DMS153 (cell line): ENCODE measurements around the gene SMU1.
"Not testable (repeated sequence)": the region's sequence is repeated elsewhere in the genome, so short reads cannot be mapped to it uniquely, and the experiment has no call there.

Experiments used
- DNase-seq: peaks from one replicate; lab custom pipeline; 2025; lab: John Stamatoyannopoulos, UW

Gene SMU1

DNA sequence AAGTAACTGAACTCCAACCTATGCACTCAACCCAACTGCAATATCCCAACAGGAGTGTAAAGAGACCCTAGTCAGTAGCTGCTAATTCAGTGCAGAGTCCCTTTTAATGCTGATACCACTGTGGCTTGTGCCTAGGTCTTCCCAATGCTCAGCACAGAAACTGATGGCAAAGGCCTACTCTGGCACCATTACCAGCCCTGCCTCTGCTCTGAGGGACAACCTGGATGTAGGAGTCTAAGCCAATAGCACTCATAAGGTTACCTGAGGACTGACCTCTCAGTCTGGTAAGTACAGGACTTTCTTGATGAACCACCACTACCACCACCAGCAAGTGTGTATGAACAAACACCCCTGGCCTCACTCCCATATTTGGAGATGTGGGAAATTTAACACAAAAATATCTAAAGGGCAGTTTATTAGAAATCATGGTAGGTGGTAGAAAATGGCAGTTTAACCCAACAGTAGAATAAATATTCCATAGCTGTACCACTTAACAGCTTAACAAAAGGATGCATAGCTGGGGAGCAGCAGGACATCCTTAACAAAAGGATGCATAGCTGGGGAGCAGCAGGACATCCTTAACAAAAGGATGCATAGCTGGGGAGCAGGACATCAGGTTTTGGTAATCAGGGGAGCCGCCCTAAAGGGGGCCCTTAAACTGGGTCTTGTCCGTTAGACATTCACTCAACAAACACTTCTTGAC, 62.4 kb downstream of the SMU1 start:
- no peak for DNase-seq

- DNase-seq = no peak
Measured at GRCh38 chr9:33012328-33013069, 64.0 kb downstream of the SMU1 start.

DNA sequence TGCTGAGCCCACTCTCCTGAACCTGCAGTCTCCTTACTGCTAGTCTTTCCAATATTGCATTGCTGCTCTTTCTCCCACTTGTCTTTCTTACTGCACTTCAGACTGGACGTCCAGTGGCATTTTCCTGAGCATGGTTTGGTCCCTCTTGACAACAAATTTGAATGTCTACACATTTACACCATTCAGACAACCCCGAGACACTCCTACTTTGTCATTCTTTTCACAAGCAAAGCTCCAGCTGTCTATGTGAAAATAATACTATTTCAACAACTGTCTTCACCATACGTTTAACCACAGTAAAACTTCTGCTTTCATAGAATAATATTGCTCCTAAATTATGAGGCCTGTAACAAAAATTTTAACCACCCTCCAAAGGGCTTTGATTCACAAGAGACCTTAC, 64.6 kb downstream of the SMU1 start:
- DNase-seq = no peak

DNA sequence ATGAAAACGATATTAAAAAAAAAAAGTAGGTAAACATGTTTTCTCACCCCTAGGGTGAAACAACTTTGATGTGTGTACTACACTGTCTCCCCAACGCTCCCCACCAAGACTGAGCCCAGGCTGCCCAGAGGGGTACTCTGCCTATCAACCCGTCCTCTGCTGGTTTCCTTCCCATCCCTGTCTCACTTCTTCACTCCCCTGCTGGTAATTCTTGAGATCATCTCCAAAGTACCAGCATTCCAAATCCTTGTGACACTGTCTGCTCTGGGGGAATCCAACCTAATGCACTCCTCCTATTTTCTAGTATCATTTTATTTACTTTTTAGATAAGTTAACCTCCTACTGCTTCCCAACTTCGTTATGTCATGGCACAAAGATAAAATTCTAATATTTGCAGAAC, 68.7 kb downstream of the SMU1 start:
- no peak for DNase-seq

GRCh38 chr9:33005335-33005734, 71.1 kb downstream of the SMU1 start:
- not testable (repeated sequence) for DNase-seq

DNA sequence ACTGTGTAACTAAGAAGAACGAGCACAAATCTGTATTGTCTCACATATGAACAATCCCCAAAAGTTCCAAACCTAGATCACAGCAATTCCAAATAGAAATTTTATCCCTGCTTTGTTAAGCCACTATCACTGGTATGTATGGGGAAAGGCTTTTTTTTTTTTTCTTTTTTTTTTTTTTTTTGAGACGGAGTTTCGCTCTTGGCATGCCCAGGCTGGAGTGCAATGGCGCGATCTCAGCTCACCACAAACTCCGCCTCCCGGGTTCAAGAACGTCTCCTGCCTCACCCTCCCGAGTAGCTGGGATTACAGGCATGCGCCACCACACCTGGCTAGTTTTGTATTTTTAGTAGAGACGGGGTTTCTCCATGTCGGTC, 75.8 kb downstream of the SMU1 start:
- not testable (repeated sequence) for DNase-seq

GRCh38 chr9:32992595-32993238, 83.8 kb downstream of the SMU1 start:
- no peak for DNase-seq

DNA sequence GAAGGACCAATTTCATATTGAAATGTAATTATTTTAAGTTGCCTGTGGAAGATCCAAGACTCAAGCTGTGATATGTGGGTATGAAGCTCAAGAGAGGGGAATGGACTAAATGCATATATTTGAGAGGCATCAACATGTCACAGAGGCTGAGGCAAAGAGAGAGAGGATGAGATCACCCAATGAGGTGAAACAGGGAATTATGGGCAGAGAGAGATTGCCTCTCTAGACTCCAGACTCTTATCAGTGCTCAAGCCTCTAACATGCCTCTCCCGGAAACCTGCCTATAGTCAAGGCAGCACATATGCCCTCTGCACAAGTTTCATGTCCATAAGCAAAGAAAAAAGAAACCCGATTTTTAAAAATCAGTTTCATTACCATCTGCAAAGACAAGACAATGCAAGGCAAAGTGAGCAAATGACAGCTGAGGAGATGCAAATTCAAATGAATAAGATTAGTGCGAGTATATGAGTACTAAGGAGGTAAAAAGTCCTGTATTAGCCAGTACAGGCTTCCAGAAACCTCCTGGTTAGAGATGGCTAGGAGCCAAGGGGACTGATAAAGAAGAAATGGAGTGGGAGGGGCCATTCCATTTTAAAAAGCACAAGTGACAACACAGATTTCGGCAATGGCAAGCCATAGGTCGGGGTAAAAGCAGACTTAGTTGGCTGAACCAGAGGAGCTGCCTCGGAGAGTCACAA, 84.4 kb downstream of the SMU1 start:
- DNase-seq = no peak
